ENCODE results near the gene GGCT. TPM values are rescaled to one million over a fixed set of nuclear protein-coding genes. Genes with fewer than 3 reads are reported as not detected.
A peak's percentile ranks its signal among the peaks of the same experiment; 100 is the strongest.
"Not testable (repeated sequence)": the region's sequence is repeated elsewhere in the genome, so short reads cannot be mapped to it uniquely, and the experiment has no call there.

GGCT gene
- total RNA-seq, 1 experiment from 2014 or later, result 73.5 TPM

DNA sequence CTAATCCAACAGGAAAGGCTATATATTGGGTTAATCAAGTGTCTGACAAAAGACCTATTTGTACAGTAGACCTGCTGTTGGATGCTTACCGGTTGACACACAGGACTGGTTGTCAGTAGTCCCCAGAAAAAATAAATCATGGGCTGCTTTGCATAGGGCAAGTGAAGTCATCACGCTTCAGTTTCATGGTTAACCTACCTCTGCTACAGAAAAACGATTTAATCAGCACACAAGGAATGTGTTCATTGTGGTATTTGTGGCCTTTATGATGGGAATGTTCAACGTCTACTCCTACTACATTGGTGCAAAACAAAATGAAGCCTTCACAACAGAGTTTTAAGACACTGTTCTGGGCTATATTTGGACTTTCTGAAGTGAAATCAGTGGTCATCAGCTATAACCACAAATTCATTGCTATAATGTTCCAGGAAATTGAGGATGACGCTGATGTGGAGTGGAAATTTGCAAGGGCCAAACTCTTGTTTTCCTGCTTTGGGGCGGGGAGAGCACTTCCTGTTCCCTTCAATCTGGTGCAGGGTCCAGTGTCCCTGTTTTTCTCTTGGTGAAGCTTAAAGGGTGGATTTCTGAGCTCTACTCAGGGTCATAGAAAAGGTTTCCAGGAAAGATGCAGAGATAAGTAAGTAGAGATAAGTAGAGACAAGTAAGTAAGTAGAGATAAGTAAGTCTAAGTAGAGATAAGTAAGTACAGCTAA, 39.3 kb upstream of the GGCT start:
- H4K20me1 ChIP-seq (ENCODE audit: insufficient read depth, low read depth, low read length), result no peaks in the 10 kb centered on the region
- no peaks in the 10 kb centered on the region for H3K9me2 ChIP-seq (replicated peaks; ENCODE audit: insufficient read depth, low read length)
- H3K4me3 ChIP-seq (ENCODE audit: low read length), result no peak overlapping the region
- H3K9me3 ChIP-seq (ENCODE audit: low read length), result no peaks in the 10 kb centered on the region
- H3K4me1 ChIP-seq (ENCODE audit: low read length), result no peaks in the 10 kb centered on the region
- DNase-seq, result peak; percentile 27
- H2AFZ ChIP-seq (ENCODE audit: low read length), result no peak overlapping the region
- H3K4me2 ChIP-seq (ENCODE audit: low read depth, low read length, poor library complexity, severe bottlenecking), result no peak overlapping the region
- H3K9ac ChIP-seq (ENCODE audit: low read length), result no peak overlapping the region
- H3K79me2 ChIP-seq (ENCODE audit: low read length), result no peaks in the 10 kb centered on the region
- H3K36me3 ChIP-seq (ENCODE audit: insufficient read depth, low read length), result no peaks in the 10 kb centered on the region
- no peak overlapping the region for H3K27ac ChIP-seq (ENCODE audit: low read length)
- H3K27me3 ChIP-seq (ENCODE audit: low read length), result no peaks in the 10 kb centered on the region

DNA sequence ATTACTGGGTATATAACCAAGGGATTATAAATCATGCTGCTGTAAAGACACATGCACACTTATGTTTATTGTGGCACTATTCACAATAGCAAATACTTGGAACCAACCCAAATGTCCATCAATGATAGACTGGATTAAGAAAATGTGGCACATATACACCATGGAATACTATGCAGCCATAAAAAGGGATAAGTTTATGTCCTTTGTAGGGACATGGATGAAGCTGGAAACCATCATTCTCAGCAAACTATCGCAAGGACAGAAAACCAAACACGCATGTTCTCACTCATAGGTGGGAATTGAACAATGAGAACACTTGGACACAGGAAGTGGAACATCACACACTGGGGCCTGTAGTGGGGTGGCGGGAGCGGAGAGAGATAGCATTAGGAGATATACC, 38.5 kb upstream of the GGCT start:
- H3K9ac ChIP-seq (ENCODE audit: low read length); H3K36me3 ChIP-seq (ENCODE audit: insufficient read depth, low read length); H3K79me2 ChIP-seq (ENCODE audit: low read length); H2AFZ ChIP-seq (ENCODE audit: low read length); H3K27ac ChIP-seq (ENCODE audit: low read length); H3K4me1 ChIP-seq (ENCODE audit: low read length); H3K4me2 ChIP-seq (ENCODE audit: low read depth, low read length, poor library complexity, severe bottlenecking); H3K9me2 ChIP-seq (replicated peaks; ENCODE audit: insufficient read depth, low read length); DNase-seq; H3K4me3 ChIP-seq (ENCODE audit: low read length); H3K9me3 ChIP-seq (ENCODE audit: low read length); H3K27me3 ChIP-seq (ENCODE audit: low read length); H4K20me1 ChIP-seq (ENCODE audit: insufficient read depth, low read depth, low read length): not testable (repeated sequence)

DNA sequence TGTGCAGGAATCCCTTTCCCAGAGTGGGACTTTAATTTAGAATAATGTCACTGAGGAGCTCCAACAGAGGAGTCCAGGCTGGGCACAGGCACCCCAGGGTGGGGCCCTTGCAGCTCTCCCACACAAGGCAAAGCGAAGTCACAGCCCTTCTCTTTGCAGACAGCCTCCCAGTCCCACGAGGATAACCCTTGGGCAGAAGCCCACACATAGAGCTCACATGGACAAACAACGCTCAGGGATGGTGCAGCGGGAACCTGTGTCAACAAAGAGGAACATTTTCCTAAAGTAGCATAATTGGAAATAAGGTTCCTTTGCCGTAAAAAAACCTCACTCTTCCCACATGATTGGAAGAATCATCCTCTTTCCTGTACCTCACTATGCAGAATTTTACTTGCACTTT, 29.3 kb upstream of the GGCT start:
- H3K27ac ChIP-seq (ENCODE audit: low read length), result no peak overlapping the region
- no peaks in the 10 kb centered on the region for H3K4me1 ChIP-seq (ENCODE audit: low read length)
- DNase-seq, result peak; percentile 12
- no peaks in the 10 kb centered on the region for H4K20me1 ChIP-seq (ENCODE audit: insufficient read depth, low read depth, low read length)
- no peaks in the 10 kb centered on the region for H3K9me3 ChIP-seq (ENCODE audit: low read length)
- no peak overlapping the region for H3K4me2 ChIP-seq (ENCODE audit: low read depth, low read length, poor library complexity, severe bottlenecking)
- no peaks in the 10 kb centered on the region for H3K9me2 ChIP-seq (replicated peaks; ENCODE audit: insufficient read depth, low read length)
- no peak overlapping the region for H3K9ac ChIP-seq (ENCODE audit: low read length)
- H2AFZ ChIP-seq (ENCODE audit: low read length), result no peak overlapping the region
- H3K79me2 ChIP-seq (ENCODE audit: low read length), result no peaks in the 10 kb centered on the region
- no peaks in the 10 kb centered on the region for H3K36me3 ChIP-seq (ENCODE audit: insufficient read depth, low read length)
- H3K27me3 ChIP-seq (ENCODE audit: low read length), result no peaks in the 10 kb centered on the region
- H3K4me3 ChIP-seq (ENCODE audit: low read length), result no peak overlapping the region

- Histone ChIP-seq H3K9ac (ENCODE audit: low read length) (no peak overlapping the region), H3K9me3 (ENCODE audit: low read length) (no peaks in the 10 kb centered on the region), H3K9me2 (replicated peaks; ENCODE audit: insufficient read depth, low read length) (no peaks in the 10 kb centered on the region)
Observed at GRCh38 chr7:30531286-30531685, 26.7 kb upstream of the GGCT start.

GRCh38 chr7:30530373-30530772, 25.7 kb upstream of the GGCT start:
- no peaks in the 10 kb centered on the region for H3K27me3 ChIP-seq (ENCODE audit: low read length)
- H3K79me2 ChIP-seq (ENCODE audit: low read length), result no peaks in the 10 kb centered on the region
- no peak overlapping the region for H3K4me3 ChIP-seq (ENCODE audit: low read length)
- no peak overlapping the region for H3K9ac ChIP-seq (ENCODE audit: low read length)
- H3K9me2 ChIP-seq (replicated peaks; ENCODE audit: insufficient read depth, low read length), result no peaks in the 10 kb centered on the region
- H2AFZ ChIP-seq (ENCODE audit: low read length), result no peak overlapping the region
- no peaks in the 10 kb centered on the region for H3K36me3 ChIP-seq (ENCODE audit: insufficient read depth, low read length)
- H4K20me1 ChIP-seq (ENCODE audit: insufficient read depth, low read depth, low read length), result no peaks in the 10 kb centered on the region
- H3K4me2 ChIP-seq (ENCODE audit: low read depth, low read length, poor library complexity, severe bottlenecking), result no peak overlapping the region
- no peaks in the 10 kb centered on the region for H3K9me3 ChIP-seq (ENCODE audit: low read length)
- H3K4me1 ChIP-seq (ENCODE audit: low read length), result no peaks in the 10 kb centered on the region
- H3K27ac ChIP-seq (ENCODE audit: low read length), result no peak overlapping the region
- DNase-seq, result peak; percentile 12

More at GRCh38 chr7:30531286-30531685, 26.7 kb upstream of the GGCT start:
- no peak overlapping the region for H3K4me2 ChIP-seq (ENCODE audit: low read depth, low read length, poor library complexity, severe bottlenecking)
- peak; percentile 38 for DNase-seq
- no peaks in the 10 kb centered on the region for H3K4me1 ChIP-seq (ENCODE audit: low read length)
- H3K4me3 ChIP-seq (ENCODE audit: low read length), result no peak overlapping the region
- H3K27me3 ChIP-seq (ENCODE audit: low read length), result no peaks in the 10 kb centered on the region
- H3K36me3 ChIP-seq (ENCODE audit: insufficient read depth, low read length), result no peaks in the 10 kb centered on the region
- H3K79me2 ChIP-seq (ENCODE audit: low read length), result no peaks in the 10 kb centered on the region
- H4K20me1 ChIP-seq (ENCODE audit: insufficient read depth, low read depth, low read length), result no peaks in the 10 kb centered on the region
- no peak overlapping the region for H3K27ac ChIP-seq (ENCODE audit: low read length)
- no peak overlapping the region for H2AFZ ChIP-seq (ENCODE audit: low read length)

DNA sequence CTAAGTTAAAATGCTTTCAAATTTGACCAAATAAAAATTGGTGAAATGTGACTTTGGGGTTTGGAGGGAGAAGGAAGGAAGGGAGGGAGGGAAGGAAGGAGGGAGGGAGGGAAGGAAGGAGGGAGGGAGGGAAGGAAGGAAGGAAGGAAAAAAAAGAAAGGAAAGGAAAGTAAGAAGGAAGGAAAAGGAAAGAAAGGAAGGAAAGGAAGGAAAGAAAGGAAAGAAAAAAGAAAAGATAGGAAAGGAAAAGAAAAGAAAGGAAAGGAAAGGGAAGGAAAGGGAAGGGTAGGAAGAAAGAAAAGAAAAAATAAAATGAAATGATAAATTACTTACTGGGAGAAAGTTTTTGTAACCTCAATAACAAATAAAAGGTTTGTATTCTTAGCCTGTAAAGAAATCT, 24.1 kb upstream of the GGCT start:
- H3K9me2 ChIP-seq (replicated peaks; ENCODE audit: insufficient read depth, low read length), result no peaks in the 10 kb centered on the region
- no peak overlapping the region for H3K9ac ChIP-seq (ENCODE audit: low read length)
- no peaks in the 10 kb centered on the region for H3K9me3 ChIP-seq (ENCODE audit: low read length)
- peak; percentile 11 for DNase-seq
- H3K27me3 ChIP-seq (ENCODE audit: low read length), result no peaks in the 10 kb centered on the region
- H4K20me1 ChIP-seq (ENCODE audit: insufficient read depth, low read depth, low read length), result no peaks in the 10 kb centered on the region
- no peaks in the 10 kb centered on the region for H3K4me1 ChIP-seq (ENCODE audit: low read length)
- H2AFZ ChIP-seq (ENCODE audit: low read length), result no peak overlapping the region
- H3K4me2 ChIP-seq (ENCODE audit: low read depth, low read length, poor library complexity, severe bottlenecking), result no peak overlapping the region
- no peaks in the 10 kb centered on the region for H3K79me2 ChIP-seq (ENCODE audit: low read length)
- H3K36me3 ChIP-seq (ENCODE audit: insufficient read depth, low read length), result no peaks in the 10 kb centered on the region
- H3K27ac ChIP-seq (ENCODE audit: low read length), result no peak overlapping the region
- no peak overlapping the region for H3K4me3 ChIP-seq (ENCODE audit: low read length)

DNA sequence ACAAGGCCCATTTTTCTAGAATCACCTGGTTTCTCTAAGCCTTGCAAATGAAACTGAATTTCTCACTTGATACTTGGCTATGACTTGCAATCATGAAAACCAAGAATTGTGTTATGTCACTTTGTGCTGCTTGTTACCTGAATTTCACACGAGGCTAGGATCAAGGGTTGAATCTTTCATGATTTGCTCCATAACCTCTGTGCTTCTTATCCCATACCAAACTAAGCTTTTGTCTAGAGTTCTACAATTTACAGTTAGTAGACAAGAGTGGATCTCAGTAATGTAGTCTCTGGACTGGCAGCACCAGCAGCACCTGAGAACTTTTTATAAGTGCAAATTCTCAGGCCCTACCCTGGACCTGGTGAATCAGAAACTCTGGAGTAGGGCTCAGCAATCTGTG, 22.7 kb upstream of the GGCT start:
- H3K27me3 ChIP-seq (ENCODE audit: low read length); H3K4me3 ChIP-seq (ENCODE audit: low read length); H3K9me2 ChIP-seq (replicated peaks; ENCODE audit: insufficient read depth, low read length); H3K9ac ChIP-seq (ENCODE audit: low read length); H4K20me1 ChIP-seq (ENCODE audit: insufficient read depth, low read depth, low read length); H2AFZ ChIP-seq (ENCODE audit: low read length); H3K9me3 ChIP-seq (ENCODE audit: low read length); H3K4me2 ChIP-seq (ENCODE audit: low read depth, low read length, poor library complexity, severe bottlenecking); DNase-seq; H3K27ac ChIP-seq (ENCODE audit: low read length); H3K4me1 ChIP-seq (ENCODE audit: low read length); H3K79me2 ChIP-seq (ENCODE audit: low read length); H3K36me3 ChIP-seq (ENCODE audit: insufficient read depth, low read length): not testable (repeated sequence)

DNA sequence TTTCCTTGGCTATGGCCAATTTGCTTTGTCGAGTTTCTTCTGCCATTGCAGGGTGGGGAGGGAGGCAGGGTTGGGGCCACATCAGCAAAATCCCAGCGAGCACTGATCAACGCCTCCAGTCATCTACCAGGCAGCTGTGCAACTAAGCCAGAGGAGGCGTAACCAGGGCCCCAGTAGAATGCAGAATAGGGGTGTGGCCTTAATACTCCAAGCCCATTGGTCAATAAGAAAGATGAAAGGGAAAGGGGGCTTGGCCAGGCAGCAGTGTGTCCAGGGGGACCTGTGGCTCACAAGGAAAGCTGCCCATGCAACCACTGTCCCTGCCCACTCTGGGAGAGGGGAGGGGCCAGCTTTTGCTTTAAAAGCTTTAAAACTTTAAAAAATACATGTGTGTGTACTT, 21.5 kb upstream of the GGCT start:
- Histone ChIP-seq H2AFZ (ENCODE audit: low read length) (no peak overlapping the region), H3K4me3 (ENCODE audit: low read length) (no peak overlapping the region), H3K79me2 (ENCODE audit: low read length) (no peaks in the 10 kb centered on the region), H3K27me3 (ENCODE audit: low read length) (no peaks in the 10 kb centered on the region), H3K27ac (ENCODE audit: low read length) (no peak overlapping the region), H4K20me1 (ENCODE audit: insufficient read depth, low read depth, low read length) (no peaks in the 10 kb centered on the region), H3K36me3 (ENCODE audit: insufficient read depth, low read length) (no peaks in the 10 kb centered on the region), H3K4me2 (ENCODE audit: low read depth, low read length, poor library complexity, severe bottlenecking) (no peak overlapping the region), H3K9me2 (replicated peaks; ENCODE audit: insufficient read depth, low read length) (no peaks in the 10 kb centered on the region), H3K4me1 (ENCODE audit: low read length) (no peaks in the 10 kb centered on the region), H3K9me3 (ENCODE audit: low read length) (no peaks in the 10 kb centered on the region), H3K9ac (ENCODE audit: low read length) (no peak overlapping the region)
- peak; percentile 54 for DNase-seq

All from Karpas-422 (cell line).